ENCODE results near the gene ZNF610.

ZNF610 gene

DNA sequence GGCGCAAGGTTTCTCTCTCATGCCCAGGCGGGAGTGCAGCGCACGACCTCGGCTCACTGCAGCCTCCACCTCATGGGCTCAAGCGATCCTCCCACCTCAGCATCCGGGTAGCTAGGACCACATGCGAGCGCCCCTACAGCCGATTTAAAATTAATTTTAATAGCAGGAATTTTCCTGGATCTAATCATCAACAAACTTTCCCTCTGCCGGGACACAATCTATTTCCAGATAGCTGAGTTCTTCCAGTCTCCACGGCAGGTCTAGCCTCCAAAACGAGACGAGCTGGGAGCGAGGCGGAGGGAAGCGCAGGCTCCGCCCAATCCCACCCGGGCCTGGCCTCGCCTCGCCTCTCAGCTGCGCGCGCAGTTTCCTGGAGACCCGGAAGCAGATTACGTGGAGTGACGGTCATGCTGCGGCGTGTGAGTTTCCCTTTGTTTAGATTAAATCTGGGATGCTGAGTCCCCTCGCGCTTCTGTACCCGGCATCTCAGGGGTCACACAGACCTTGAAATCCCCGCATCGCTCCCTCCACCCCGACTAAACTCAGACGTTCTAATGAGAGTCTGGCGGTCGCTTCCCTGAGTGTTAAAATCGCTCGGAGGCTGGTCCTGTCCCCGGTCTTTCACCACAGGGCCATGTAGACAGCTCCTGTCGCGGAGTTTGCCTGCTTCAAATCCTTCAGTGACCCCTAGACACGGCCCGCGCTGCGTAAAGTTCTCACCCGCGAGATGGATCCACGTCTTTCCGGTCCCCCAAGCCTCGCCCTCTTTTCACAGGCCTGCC is 33.7 kb downstream of the ZNF610 start, which contains the start of gene ZNF880:
ZNF880 (plus strand) TSS at position 365 of the 782 bp plus-strand sequence; CDS start at position 408, 43 bp downstream.
- Histone ChIP-seq H3K4me2 (ENCODE audit: low read depth, low read length, poor library complexity, severe bottlenecking) (no peak within 1 kb of the TSS), H3K9me3 (ENCODE audit: insufficient read depth, low read depth, low read length) (peaks cover 18% of the 10 kb centered on the region; the same call in 1 of the 2 replicates), H3K79me2 (ENCODE audit: insufficient read depth, low read length) (no peaks in the 10 kb centered on the region), H3K4me1 (ENCODE audit: insufficient read depth, low read length, poor library complexity, severe bottlenecking) (no peaks in the 10 kb centered on the region), H3K27me3 (ENCODE audit: insufficient read depth, low read length, poor library complexity, severe bottlenecking) (no peaks in the 10 kb centered on the region), H4K20me1 (ENCODE audit: insufficient read depth, low read length, poor library complexity, severe bottlenecking) (no peaks in the 10 kb centered on the region), H3K9me2 (replicated peaks; ENCODE audit: low read depth, low read length) (no peaks in the 10 kb centered on the region), H3K4me3 (ENCODE audit: low read length, poor library complexity, severe bottlenecking) (no peak within 1 kb of the TSS), H3K9ac (ENCODE audit: low read depth, low read length, poor library complexity, severe bottlenecking) (no peak within 1 kb of the TSS), H2AFZ (ENCODE audit: low read length) (no peak within 1 kb of the TSS), H3F3A (ENCODE audit: low read depth) (no peaks in the 10 kb centered on the region), H3K36me3 (ENCODE audit: insufficient read depth, low read length) (peaks cover 15% of the 10 kb centered on the region)
- TF ChIP-seq EZH2phosphoT487 (IDR thresholded peaks at IDR 0.05; ENCODE audit: borderline replicate concordance): no peak
- TF ChIP-seq, protein P1, sequence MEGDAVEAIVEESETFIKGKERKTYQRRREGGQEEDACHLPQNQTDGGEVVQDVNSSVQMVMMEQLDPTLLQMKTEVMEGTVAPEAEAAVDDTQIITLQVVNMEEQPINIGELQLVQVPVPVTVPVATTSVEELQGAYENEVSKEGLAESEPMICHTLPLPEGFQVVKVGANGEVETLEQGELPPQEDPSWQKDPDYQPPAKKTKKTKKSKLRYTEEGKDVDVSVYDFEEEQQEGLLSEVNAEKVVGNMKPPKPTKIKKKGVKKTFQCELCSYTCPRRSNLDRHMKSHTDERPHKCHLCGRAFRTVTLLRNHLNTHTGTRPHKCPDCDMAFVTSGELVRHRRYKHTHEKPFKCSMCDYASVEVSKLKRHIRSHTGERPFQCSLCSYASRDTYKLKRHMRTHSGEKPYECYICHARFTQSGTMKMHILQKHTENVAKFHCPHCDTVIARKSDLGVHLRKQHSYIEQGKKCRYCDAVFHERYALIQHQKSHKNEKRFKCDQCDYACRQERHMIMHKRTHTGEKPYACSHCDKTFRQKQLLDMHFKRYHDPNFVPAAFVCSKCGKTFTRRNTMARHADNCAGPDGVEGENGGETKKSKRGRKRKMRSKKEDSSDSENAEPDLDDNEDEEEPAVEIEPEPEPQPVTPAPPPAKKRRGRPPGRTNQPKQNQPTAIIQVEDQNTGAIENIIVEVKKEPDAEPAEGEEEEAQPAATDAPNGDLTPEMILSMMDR (conservative IDR thresholded peaks at IDR 0.05; ENCODE audit: low read length): no peak

DNA sequence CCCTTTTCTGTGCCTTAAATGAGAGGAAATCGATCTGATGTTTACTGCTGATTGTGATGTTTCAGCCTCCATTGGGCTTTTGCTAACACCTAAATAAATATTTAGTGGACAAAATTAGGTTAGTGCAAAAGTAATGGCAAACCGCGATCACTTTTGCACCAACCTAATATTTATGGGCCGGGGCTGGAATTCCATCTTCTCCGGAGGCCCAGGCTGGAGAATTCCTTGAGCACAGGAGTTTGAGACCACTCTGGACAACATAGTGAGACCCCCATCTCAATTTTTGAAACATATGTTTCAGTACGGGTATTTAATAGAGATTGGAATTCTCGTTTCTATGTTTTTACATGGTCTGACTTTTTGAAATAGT is 34.3 kb downstream of the ZNF610 start:
- Histone ChIP-seq H3F3A (ENCODE audit: low read depth) (no peaks in the 10 kb centered on the region), H2AFZ (ENCODE audit: low read length) (no peak overlapping the region), H3K4me2 (ENCODE audit: low read depth, low read length, poor library complexity, severe bottlenecking) (no peak overlapping the region), H3K4me3 (ENCODE audit: low read length, poor library complexity, severe bottlenecking) (no peak overlapping the region), H3K9me3 (ENCODE audit: insufficient read depth, low read depth, low read length) (peaks cover 17% of the 10 kb centered on the region; the same call in 1 of the 2 replicates), H3K4me1 (ENCODE audit: insufficient read depth, low read length, poor library complexity, severe bottlenecking) (no peaks in the 10 kb centered on the region), H4K20me1 (ENCODE audit: insufficient read depth, low read length, poor library complexity, severe bottlenecking) (no peaks in the 10 kb centered on the region), H3K27me3 (ENCODE audit: insufficient read depth, low read length, poor library complexity, severe bottlenecking) (no peaks in the 10 kb centered on the region), H3K9me2 (replicated peaks; ENCODE audit: low read depth, low read length) (no peaks in the 10 kb centered on the region), H3K79me2 (ENCODE audit: insufficient read depth, low read length) (no peaks in the 10 kb centered on the region), H3K9ac (ENCODE audit: low read depth, low read length, poor library complexity, severe bottlenecking) (no peak overlapping the region), H3K36me3 (ENCODE audit: insufficient read depth, low read length) (peaks cover 11% of the 10 kb centered on the region)
- no peak for TF ChIP-seq EZH2phosphoT487 (IDR thresholded peaks at IDR 0.05; ENCODE audit: borderline replicate concordance)
- TF ChIP-seq, protein P1 (conservative IDR thresholded peaks at IDR 0.05; ENCODE audit: low read length): no peak

DNA sequence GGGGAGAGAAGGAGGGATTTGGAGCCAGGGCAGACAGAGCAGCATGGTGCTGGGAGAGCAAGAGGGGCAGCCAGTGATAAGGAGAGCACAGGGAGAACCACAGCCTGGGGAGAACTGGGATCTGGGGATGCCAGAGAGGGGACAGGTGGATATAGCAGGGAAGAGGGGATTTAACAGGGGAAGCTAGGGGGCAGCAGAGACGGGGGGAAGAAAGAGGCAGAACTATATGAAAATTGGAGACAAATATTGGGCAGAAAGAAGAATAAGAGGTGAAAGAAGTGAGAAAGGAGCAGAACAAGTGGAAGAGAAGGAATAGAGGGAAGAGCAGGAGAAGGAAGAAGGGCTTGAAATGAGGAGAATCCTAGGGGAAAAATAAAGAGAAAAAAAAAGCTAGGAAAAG is 55.1 kb downstream of the ZNF610 start:
- Histone ChIP-seq H3K9ac (ENCODE audit: low read depth, low read length, poor library complexity, severe bottlenecking) (no peak overlapping the region), H2AFZ (ENCODE audit: low read length) (no peak overlapping the region), H3K4me1 (ENCODE audit: insufficient read depth, low read length, poor library complexity, severe bottlenecking) (no peaks in the 10 kb centered on the region), H3K4me3 (ENCODE audit: low read length, poor library complexity, severe bottlenecking) (no peak overlapping the region), H3K27me3 (ENCODE audit: insufficient read depth, low read length, poor library complexity, severe bottlenecking) (no peaks in the 10 kb centered on the region), H3K9me3 (ENCODE audit: insufficient read depth, low read depth, low read length) (no peaks in the 10 kb centered on the region; the same call in 1 of the 2 replicates), H3K36me3 (ENCODE audit: insufficient read depth, low read length) (no peaks in the 10 kb centered on the region), H4K20me1 (ENCODE audit: insufficient read depth, low read length, poor library complexity, severe bottlenecking) (no peaks in the 10 kb centered on the region), H3K9me2 (replicated peaks; ENCODE audit: low read depth, low read length) (no peaks in the 10 kb centered on the region), H3K4me2 (ENCODE audit: low read depth, low read length, poor library complexity, severe bottlenecking) (no peak overlapping the region), H3K79me2 (ENCODE audit: insufficient read depth, low read length) (peaks cover 9% of the 10 kb centered on the region; the same call in 1 of the 2 replicates), H3F3A (ENCODE audit: low read depth) (no peaks in the 10 kb centered on the region)
- TF ChIP-seq, protein P1 (conservative IDR thresholded peaks at IDR 0.05; ENCODE audit: low read length): peak; percentile 43
- no peak for TF ChIP-seq EZH2phosphoT487 (IDR thresholded peaks at IDR 0.05; ENCODE audit: borderline replicate concordance)

Data from Loucy (cell line).